Hematopoietic multipotent progenitor cell (in vitro differentiated cells): ENCODE measurements around the gene ARHGEF10L. TPM values are rescaled to one million over a fixed set of nuclear protein-coding genes. Genes with fewer than 3 reads are reported as not detected.

Experiments used
- DNase-seq, 3 donors: peaks; one replicate each; pipeline ENCODE4 v3.0.0-alpha.2; 2011 to 2015; ENCODE audit warnings: low read depth in 2 of 3, low spot score in 2 of 3
- total RNA-seq: library from RNA; depleted of rRNA; stranded (reverse); fragments of >200 nt; gene quantifications from one replicate; pipeline ENCODE4 v1.2.3, GENCODE V29; 2012

ARHGEF10L gene
- total RNA-seq, 1 donor, result 0.27 TPM

DNA sequence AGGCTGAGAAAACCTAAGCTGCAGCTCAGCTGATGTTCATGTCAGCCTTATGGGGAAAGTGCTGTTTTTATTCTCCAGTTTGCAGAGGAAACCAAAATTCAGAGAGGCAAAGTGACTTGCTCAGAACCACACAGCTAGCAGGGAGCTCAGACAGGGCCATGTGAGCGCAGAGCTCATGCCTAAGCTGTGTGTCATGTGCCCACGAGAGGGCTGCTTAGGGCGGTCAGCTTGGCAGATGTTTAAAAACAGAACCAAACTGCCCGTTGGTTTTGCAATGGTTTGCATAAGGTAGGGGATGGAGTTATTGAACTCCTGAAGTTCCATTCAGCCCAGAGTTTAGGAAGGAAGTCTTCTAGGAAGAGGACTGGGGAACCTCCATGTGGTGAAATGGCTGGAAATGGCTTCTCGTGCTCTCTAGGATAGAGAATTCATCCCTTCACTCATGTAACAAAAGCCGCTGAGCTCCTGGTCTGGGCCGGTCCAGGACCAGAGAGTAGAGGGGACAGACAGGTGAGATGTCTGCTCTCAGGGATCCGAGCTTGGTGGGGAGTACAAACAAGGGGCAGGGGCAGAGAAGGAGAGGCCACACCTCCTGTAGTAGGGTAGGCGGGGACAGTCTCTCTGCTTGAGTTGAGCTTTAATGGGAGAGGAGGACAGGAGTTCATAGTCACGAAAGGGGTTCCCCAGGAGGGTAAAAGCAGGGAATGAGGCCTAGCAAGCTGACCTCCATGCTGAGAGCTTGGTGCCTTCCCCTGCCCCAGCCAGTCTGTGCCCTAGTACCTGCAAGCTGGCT is 46.9 kb downstream of the ARHGEF10L start:
- no peak for DNase-seq

DNA sequence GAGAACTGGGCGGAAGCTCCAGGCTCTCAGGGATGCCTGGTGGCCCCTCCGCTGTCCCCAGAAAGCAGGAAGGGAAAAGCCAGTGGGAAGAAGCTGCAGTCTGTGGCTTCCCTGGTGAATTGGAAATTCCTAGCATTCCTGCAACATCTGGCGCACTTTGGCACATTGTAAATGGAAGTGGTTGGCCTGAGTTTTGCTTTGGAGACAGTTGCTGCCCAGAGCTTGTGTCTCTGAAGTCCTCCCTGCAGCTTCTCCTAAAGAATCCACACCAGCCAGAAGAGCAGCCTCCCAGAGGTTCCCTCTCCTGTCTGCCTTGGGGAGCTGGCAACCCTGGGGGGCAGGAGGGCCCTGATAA is 48.2 kb downstream of the ARHGEF10L start:
- no peak for DNase-seq

DNA sequence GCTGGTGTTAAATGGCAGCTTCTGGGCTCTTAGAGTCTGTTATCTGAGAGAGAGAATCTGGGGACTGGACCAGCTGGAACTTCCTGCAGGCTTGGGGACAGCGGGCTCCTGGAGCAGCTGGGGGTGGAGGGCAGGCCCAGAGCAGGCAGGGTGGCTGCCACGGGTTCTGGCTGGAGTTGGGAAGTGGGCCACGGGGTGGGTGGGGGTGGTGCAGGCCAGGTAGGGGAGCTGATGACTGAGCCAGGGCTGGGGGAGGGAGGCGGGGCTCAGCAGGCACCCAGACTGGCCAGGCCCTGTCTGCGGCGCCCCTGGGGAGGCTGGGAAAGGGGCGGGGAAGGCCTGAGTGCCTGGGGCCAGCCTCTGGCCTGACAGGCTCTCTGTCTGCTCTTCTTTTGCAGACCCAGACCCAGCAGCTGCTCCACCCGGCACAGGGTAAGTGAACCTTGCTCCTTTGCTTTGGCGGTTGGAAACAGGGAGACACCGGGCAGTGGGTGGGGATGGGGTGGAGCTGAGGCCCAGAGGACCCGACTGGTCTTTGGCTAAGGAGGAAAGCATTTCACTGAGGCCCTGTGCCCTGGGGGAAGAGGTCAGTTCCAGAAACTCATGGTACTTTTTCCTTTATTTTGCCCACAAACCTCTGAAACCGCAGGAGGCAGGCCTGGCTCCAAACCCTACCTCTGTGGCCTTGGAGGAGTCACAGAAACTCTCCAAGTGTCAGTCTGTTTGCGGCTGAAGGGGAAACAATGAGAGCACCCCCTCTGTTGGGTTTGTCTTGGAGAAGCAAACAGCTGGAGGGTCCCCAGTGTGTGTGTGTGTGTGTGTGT is 48.8 kb downstream of the ARHGEF10L start:
- DNase-seq, result peak in 2 of 3 donors; percentile 17 to 48

DNA sequence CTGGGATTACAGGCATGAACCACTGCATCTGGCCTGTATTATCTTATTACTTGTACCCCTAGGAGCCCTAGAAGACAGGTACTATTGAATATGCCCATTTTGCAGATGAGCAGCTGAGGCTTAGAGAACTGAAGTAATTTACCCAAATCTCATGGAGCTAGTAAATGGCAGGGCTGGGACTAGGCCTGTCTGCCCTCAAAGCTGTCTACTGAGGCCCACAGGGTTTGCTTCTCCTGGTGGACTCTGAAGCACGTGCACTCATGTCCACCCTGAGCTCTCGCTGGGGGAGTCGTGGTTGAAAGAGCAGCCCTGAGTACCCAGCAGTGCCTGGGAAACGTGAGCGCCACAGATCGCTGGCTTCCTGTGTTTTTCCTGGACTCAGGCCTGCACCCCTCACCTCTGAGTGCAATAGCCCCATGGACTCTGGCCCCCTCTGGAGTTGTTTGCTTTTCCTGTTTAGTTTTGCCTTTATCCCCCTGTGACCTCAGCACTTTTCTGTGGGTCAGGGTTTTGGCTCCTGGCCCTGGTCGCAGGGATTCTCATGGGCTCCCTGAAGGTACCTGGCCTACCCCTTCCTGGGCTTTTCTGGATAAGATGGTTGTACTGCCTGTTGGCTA is 52.4 kb downstream of the ARHGEF10L start:
- DNase-seq, result no peak

DNA sequence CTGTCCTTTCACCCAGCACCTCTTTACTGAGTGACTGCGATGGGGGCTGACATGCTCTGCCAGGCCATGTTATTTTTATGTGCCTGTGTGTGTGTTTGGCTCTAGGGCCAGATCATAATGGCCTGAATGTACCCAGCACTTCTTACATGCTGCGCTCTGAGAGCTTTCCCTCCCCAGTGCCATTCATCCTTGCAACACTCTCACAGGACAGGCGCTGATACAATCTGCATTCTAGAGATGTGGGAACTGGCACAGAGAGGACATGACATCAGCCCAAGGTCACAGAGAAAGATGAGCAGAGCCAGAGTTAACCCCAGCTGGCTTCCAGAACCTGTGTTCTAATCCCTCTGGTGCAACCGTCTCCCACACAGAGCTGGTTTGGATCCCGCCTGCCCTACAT is 54.5 kb downstream of the ARHGEF10L start:
- no peak for DNase-seq

DNA sequence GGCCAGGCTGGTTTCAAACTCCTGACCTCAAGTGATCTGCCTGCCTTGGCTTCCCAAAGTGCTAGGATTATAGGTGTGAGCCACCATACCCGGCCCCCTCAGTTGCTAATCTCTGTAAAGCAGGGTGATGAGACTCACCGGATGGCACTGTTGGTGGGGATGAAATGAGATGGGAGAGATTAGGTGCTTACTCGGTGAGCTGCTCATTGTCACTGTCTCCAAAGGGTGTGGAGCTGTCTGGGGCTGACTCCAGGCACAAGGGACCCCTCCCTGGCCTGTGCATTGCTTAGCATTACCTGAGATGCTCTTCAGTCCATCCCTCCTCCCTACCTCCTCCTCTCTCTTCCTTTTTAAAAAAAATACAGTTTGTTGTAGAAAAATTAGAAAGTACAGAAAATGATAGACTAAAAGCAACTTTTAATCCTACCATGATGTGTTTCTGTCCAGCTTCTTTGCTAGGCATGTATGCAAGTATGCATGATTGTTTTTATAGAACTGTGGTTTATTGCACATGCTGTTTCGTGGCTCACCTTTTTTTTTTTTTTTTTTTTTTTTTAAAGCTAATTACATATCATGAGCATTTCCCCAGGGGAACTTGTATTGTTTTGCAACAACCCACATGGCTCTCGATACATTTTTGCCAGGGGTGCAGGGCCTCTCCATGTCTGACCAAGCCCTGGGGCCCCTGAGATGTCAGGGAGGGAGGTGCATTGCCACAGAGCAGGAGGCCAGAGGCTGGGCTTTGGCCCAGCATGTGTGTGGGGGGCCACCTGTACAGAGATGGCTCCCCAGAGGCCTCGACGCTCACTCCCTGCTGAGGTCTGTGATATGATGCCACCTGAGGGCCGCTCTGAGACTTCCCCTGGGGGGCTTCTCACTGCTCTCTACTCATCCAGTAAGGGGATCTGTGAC is 55.4 kb downstream of the ARHGEF10L start:
- no peak for DNase-seq

DNA sequence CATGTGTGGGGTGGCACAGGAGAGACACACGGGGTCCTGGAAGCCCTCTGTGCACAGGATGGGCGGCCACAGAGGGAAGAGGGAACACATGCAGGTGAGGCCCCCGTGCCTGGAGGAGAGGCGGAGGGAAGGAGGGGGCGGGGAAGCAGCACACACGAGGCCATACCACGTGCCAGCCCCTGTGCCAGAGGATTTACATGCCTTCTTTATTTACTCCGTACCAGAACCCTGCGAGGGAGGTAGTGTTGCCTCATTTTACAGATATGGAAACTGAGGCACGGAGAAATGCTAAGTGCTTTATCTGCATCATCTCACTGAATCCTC is 56.1 kb downstream of the ARHGEF10L start:
- no peak for DNase-seq

DNA sequence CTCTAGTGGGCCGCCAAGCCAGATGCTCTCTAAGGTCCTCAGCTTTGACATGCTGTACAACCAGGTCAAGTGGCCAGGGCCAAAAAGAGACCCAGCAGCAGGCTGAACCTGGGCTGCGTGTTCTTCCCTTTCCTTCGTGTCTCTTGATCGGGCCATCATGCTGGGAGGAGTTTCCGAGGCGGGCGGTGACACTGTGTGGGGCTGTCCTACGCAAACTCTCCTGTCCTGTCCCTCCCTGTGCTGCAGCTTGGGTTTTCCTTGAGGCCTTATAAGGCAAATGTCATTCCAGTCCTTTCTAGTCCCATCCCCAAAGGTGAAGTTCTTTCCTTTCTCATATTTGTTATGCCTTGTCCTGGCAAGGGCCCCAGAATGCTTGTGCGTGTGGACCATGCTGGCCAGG is 56.7 kb downstream of the ARHGEF10L start:
- DNase-seq, result no peak

DNA sequence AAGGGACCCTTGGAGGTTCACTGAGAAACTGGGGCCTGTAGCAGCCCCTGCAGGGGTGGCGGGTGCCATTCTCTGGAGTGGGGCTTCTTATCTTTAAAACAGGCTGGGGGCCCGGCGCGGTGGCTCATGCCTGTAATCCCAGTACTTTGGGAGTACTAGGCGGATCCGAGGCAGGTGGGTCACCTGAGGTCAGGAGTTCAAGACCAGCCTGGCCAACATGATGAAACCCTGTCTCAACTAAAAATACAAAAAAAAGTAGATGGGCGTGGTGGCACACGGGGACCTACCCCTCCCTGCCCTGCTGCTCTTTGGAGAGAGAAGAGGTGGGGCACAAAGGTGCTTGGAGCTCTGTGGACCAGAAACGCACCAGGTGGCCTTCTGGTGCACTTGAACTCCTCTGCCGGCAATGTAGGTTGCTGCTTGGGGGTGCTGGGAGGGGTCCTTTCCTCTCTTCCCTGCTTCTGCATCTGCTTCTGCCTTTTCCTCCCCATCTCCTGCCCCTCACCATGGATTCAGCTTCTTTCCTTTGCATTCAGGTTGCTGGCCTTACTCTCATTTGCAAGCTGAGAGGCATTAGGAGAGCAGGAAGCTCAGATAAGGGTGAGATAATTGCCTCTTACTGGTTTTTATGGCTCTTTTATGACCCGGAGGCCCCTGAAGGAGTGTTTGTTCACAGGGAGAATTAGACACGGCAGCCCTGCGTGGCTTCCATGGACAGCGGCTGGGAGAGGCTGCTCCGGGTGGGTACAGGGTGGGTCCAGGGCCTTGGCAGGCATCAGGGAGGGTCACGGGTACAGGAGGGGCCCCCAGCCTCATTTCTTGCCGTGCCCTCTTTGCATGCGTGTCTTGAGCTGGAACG is 57.4 kb downstream of the ARHGEF10L start:
- no peak for DNase-seq

DNA sequence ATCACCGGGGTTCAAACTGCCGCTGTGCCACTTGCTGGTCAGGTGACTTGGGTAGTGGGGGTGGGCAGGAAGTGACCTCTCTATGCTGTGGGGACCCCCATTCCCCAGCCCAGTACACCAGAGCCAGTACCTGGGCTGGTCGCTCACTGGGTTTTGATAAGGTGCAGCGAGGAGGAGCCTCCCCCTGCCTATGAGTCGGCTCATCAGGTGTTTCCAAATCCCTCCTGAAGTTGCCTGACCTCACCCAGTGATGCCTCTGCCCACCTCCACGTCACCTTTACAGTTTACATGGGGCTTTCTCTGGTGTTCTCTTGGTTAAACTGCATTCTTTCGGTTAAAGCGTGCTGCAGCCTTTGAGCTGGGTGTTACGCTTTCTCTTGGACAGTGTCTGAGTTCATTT is 58.2 kb downstream of the ARHGEF10L start:
- DNase-seq, result no peak

DNA sequence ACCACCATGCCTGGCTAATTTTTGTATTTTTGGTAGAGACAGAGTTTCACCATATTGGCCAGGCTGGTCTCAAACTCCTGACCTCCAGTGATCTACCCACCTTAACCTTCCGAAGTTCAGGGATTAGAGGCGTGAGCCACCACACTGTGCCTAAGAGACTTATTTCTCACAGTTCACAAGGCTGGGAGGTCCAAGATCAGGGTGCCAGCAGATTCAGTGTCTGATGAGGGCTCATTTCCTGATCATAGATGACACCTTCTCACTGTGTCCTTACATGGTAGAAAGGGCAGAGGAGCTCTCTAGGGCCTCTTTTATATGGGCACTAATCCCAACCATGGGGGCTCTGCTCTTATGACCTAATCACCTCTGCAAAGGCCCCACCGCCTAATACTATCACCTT is 58.8 kb downstream of the ARHGEF10L start:
- DNase-seq, result no peak

DNA sequence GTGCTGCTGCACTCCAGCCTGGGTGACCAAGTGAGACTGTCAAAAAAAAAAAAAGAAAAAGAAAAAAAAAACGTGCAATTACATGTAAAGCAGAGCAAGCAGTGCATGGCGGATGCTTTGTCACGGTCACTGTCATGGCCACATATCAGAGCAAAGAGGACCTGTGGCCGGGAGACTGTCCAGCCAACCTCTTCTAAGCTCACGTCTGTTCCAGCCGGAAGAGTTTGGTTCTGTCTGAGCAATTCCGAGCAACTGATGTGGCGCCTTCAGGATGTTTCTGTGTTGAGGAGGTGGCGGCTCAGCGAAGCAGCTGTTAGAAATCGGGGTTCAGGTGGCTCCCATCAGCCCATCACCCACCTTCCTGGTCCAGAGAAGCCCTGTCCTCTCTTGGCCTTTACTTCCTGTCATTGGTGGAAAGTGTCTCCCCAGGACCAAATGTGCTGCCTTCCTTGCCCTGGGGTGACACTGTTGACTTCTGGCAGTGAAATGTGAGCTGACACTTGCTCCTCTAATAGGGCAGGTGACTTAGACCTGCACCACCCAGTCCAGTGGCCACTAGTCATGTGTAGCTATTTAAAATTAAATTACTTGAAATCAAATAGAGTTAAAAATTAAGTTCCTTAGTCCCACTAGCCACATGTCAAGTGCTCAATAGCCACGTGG is 59.9 kb downstream of the ARHGEF10L start:
- DNase-seq, result no peak

DNA sequence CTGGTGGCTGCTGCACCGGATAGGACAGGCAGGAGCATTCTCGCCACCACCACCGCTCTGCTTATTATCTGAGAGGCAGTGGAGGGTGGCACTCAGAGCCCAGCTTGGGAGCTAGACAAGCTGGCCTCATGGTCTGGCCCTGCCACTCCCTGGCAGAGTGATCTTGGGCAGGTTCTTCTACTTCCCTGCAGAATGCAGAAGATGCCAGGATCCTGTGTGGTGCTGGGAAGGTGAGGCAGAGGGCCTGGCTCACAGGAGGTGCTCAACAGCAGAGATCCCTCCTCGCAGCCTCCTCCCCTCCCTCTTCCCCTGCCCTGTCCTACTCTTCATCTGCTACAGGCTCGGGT is 60.4 kb downstream of the ARHGEF10L start:
- no peak for DNase-seq

DNA sequence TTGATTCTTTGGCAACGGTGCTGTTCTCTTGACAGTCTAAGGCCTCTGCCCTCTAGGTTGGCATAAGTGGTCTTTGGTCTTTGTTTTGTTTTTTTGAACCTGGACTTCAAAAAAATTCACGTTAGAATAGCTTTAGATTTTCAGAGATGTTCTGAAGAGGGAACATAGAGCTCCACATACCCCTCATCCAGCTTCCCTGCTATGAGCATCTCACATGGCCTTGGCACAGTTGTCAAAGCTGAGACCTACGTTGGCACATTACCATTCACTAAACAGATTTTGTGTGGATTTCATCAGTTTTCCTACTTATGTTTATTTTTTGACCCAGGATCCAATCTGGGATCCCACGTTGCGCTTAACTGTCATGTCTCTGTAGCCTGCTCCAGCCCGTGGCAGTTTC is 60.8 kb downstream of the ARHGEF10L start:
- DNase-seq, result no peak

DNA sequence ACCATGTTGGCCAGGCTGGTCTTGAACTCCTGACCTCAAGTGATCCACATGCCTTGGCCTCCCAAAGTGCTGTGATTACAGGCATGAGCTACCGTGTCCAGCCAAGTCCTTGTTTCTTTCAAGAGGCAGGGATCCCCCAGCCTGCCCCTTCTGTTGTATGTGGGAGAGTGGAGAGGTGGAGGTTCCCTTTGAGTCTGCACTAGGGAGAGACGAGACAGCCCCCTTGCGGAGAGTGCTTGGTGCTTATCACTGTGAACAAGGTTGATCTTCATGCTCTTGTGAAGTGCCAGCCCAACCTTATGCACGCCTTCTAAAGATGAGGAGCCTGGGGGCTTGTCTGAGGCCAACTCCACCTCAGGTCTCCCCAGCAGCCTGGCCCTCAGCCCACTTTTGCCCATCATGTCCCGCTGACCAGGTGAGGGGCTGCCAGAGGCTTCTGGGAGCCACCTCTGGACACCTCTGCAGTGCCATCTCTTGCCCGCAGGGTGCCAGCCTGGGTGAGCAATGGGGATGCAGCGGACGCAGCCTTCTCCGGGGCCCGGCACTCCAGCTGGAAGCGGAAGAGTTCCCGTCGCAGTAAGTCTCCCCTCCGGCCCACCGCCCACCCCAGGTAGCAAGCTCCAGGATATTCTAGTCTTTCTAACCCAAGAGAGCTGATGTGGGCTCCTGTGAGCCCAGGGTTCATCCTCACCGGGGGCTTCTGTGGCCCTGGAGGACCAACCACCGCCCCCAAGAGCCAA is 62.3 kb downstream of the ARHGEF10L start:
- DNase-seq, result no peak

DNA sequence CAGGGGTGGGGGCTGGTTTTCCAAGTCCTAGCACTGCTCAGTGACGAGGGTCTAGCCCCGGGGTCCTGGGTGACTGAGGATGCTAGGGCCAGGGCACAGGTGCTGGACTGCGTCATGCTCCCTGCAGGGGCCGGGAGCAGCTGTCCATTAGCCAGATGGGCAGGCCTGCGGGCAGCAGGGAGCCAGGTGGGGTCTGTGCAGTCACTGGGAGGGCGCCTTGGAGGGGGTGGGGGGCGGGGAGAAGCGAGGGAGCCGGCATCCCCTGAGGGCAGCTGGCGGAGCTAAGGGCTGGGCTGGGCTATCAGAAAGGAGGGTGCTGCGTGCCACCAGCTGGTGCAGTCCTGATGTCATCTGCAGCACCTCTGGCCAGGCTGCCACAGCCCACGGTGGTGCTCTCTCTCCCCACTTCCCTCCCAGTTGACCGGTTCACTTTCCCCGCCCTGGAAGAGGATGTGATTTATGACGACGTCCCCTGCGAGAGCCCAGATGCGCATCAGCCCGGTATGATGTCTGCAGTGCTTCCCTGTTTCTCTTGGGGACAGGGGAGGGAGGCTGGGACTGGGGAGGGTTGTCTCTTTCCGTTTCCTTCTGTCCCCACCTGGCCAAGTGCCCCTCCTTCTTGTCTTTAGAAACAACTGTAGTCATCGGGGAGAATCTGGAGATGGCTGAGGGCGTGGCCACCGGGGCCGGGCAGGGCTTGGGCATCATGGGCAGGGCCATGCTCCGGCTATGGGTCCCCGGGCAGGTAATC is 63.8 kb downstream of the ARHGEF10L start:
- DNase-seq, result peak in 1 of 3 donors; percentile 17

DNA sequence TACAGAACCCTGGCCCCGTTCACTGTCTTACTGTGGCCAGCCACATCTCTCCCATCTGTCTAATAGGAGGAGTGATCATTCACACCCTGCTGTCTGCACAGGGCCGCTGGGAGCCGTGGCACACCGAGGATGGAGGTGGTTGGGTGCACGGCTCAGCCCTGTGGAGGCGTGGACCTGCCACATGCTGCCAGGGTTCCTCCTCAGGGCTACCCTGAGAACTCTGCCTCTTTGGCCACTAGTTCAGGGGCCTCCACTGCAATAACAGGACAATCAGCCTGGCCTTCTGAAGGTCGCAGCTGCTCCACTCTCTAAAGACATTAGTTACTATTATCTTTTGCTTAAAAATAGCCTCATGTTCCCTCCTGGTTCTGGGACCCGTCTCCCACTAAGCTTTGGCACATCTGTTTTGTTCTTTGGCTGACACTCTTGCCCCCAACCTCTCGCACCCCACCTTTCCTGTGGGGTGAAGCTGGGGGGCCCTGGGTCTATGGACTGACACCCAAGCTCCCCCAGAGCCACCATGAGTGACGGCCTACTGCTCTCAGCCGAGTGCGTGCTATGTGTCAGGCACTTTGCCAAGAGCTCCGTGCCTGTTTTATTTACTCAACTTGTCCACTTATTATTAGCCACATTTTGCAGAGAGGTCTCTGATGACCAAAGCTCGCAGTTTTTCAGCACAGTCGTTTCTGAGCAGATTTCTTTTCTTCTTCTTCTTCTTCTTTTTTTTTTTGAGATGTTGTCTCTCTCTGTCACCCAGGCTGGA is 66.3 kb downstream of the ARHGEF10L start:
- DNase-seq, result no peak
